ENCODE results near the gene KCNA10. TPM values are rescaled to one million over a fixed set of nuclear protein-coding genes. Genes with fewer than 3 reads are reported as not detected.

KCNA10 gene
- total RNA-seq, 1 experiment from 2014 or later = not detected

GRCh38 chr1:110494522-110495406 lies 24.2 kb downstream of the KCNA10 start (continued):
- TF ChIP-seq STAT6 (CRISPR knock-in tag; conservative IDR thresholded peaks at IDR 0.05; ENCODE audit: low read depth) = no peak
- no peak for TF ChIP-seq ZNF423 (CRISPR knock-in tag; IDR thresholded peaks at IDR 0.05)
- TF ChIP-seq MYBL2 (CRISPR knock-in tag; IDR thresholded peaks at IDR 0.05) = no peak
- no peak for TF ChIP-seq ZNF396 (CRISPR knock-in tag; IDR thresholded peaks at IDR 0.05; ENCODE audit: borderline replicate concordance)
- TF ChIP-seq PREB (CRISPR knock-in tag; IDR thresholded peaks at IDR 0.05; ENCODE audit: borderline replicate concordance) = no peak
- no peak for TF ChIP-seq MXD4 (CRISPR knock-in tag; IDR thresholded peaks at IDR 0.05; ENCODE audit: borderline replicate concordance)
- no peak for TF ChIP-seq SMAD4 (CRISPR knock-in tag; IDR thresholded peaks at IDR 0.05)
- no peak for TF ChIP-seq ZBTB43 (CRISPR knock-in tag; IDR thresholded peaks at IDR 0.05)
- no peak for TF ChIP-seq SOX15 (CRISPR knock-in tag; IDR thresholded peaks at IDR 0.05)
- no peak for TF ChIP-seq ZNF263 (CRISPR knock-in tag; IDR thresholded peaks at IDR 0.05; ENCODE audit: low read depth)
- TF ChIP-seq ZNF138 (CRISPR knock-in tag; conservative IDR thresholded peaks at IDR 0.05) = no peak

GRCh38 chr1:110494036-110494435 lies 24.9 kb downstream of the KCNA10 start:
- no peak for TF ChIP-seq ESRRA (CRISPR knock-in tag; IDR thresholded peaks at IDR 0.05; ENCODE audit: borderline replicate concordance)
- no peak for TF ChIP-seq ZNF423 (CRISPR knock-in tag; IDR thresholded peaks at IDR 0.05)
- no peak for TF ChIP-seq ZBTB21 (CRISPR knock-in tag; IDR thresholded peaks at IDR 0.05; ENCODE audit: borderline replicate concordance)
- TF ChIP-seq NR3C1 (CRISPR knock-in tag; conservative IDR thresholded peaks at IDR 0.05; ENCODE audit: low read depth) = no peak
- TF ChIP-seq ZNF512 (CRISPR knock-in tag; IDR thresholded peaks at IDR 0.05; ENCODE audit: borderline replicate concordance) = no peak
- no peak for TF ChIP-seq AFF4 (CRISPR knock-in tag; IDR thresholded peaks at IDR 0.05; ENCODE audit: borderline replicate concordance)
- no peak for TF ChIP-seq ATF1 (CRISPR knock-in tag; IDR thresholded peaks at IDR 0.05)
- no peak for TF ChIP-seq ZNF671 (CRISPR knock-in tag; IDR thresholded peaks at IDR 0.05)
- no peak for TF ChIP-seq IRF2 (CRISPR knock-in tag; IDR thresholded peaks at IDR 0.05; ENCODE audit: borderline replicate concordance, low read depth)
- ChIA-PET POLR2A (interaction anchor here (1.4 kb wide), 1 partner anchor 12 kb away, joined by 5 read pairs; no protein-coding TSS in a partner anchor), CTCF (interaction anchor here (3.2 to 5.0 kb wide), 6 partner anchors 17 to 297 kb away, joined by 21 to 124 read pairs (median 100); partner anchors contain the start of genes KCNC4 and LAMTOR5)
- H3K4me1 Mint-ChIP-seq = peaks cover 23% of the 10 kb centered on the region
- H3K27me3 Mint-ChIP-seq (ENCODE audit: low read depth) = peaks cover 2% of the 10 kb centered on the region; the same call in 1 of the 2 replicates
- ATAC-seq = no peak
- no peak for DNase-seq (ENCODE audit: low spot score)
- no peak overlapping the region for H3K27ac Mint-ChIP-seq
- no peaks in the 10 kb centered on the region for H3K9me3 Mint-ChIP-seq
- H3K4me3 Mint-ChIP-seq = no peak overlapping the region
- H3K36me3 Mint-ChIP-seq = no peaks in the 10 kb centered on the region

All from WTC11 (cell line).